GM12878 (cell line): Measurements from ENCODE around the gene NLGN4X. TPM values are rescaled to one million over a fixed set of nuclear protein-coding genes. Genes with fewer than 3 reads are reported as not detected.

Experiments used
- ATAC-seq: fragments of 200-7000 bp; cut with Tn5 transposase; 3 replicates; pipeline ENCODE4 v1.9.1; 2020; ENCODE audit warnings: mild to moderate bottlenecking, moderate library complexity
- BruUV-seq: library from RNA; stranded (reverse); fragments of 400-500 nt; replicated peaks from 2 replicates; lab custom pipeline; 2021; lab: Mats Ljungman, UMichigan
- CTCF ChIA-PET: fragments of 300-600 bp; sonication (Branson Sonifier 250); formaldehyde crosslinking; extraction: SDS; loops from one replicate; lab custom pipeline; 2021; ENCODE audit warnings: inconsistent platforms; lab: Yijun Ruan, JAX
- POLR2A ChIA-PET: fragments of 350-600 bp; formaldehyde crosslinking; extraction: SDS; loops from one replicate; lab custom pipeline; 2021; ENCODE audit warnings: inconsistent platforms; lab: Charles Lee
- RAD21 ChIA-PET: fragments of 300-600 bp; sonication (Branson Sonifier 250); formaldehyde crosslinking; loops from one replicate; lab custom pipeline; 2023; ENCODE audit warnings: antibody characterized with exemption; ENCODE audit not compliant: unreplicated experiment; lab: Charles Lee
- SMC1A ChIA-PET: fragments of 300-600 bp; sonication (Branson Sonifier 250); formaldehyde crosslinking; loops from one replicate; lab custom pipeline; 2023; ENCODE audit not compliant: unreplicated experiment, uncharacterized antibody; lab: Charles Lee
- DNase-seq: peaks from one replicate; pipeline ENCODE4 v3.0.0-alpha.2; 2011; ENCODE audit warnings: low read depth, low spot score
- FAIRE-seq: peaks from 3 replicates; lab custom pipeline; 2011; peaks lifted over from hg19 to GRCh38; lab: Jason Lieb, UNC
- H2AFZ ChIP-seq: 2 replicates; pipeline ENCODE4 v1.6.0; 2011; ENCODE audit warnings: low read depth, low read length, control low read depth; ENCODE audit not compliant: control insufficient read depth
- H3K27ac ChIP-seq: 2 replicates; pipeline ENCODE4 v1.5.1; 2011; ENCODE audit warnings: control low read depth; ENCODE audit not compliant: control insufficient read depth, insufficient read depth
- H3K27me3 ChIP-seq, 2 experiments: replicated peaks in 1 of 2; 2 replicates each; pipeline versions ENCODE4 v1.6.0 to v1.6.1; 2011; ENCODE audit warnings: low read length in 1 of 2; ENCODE audit not compliant: control insufficient read depth in 2 of 2, insufficient read depth in 2 of 2
- H3K36me3 ChIP-seq, 2 experiments: 2 replicates each; pipeline ENCODE4 v1.5.1; 2011; ENCODE audit warnings: low read length in 1 of 2; ENCODE audit not compliant: control insufficient read depth in 2 of 2, insufficient read depth in 2 of 2
- H3K4me1 ChIP-seq: 2 replicates; pipeline ENCODE4 v1.6.1; 2011; ENCODE audit warnings: mild to moderate bottlenecking, low read length, moderate library complexity, mixed read lengths; ENCODE audit not compliant: control insufficient read depth, insufficient read depth
- H3K4me2 ChIP-seq: 2 replicates; pipeline ENCODE4 v1.6.0; 2011; ENCODE audit warnings: control low read depth; ENCODE audit not compliant: control insufficient read depth, insufficient read depth
- H3K4me3 ChIP-seq: fragments of 200-600 bp; sonication (generic); 2 replicates; pipeline ENCODE4 v1.5.1; 2016
- H3K79me2 ChIP-seq: 2 replicates; pipeline ENCODE4 v1.6.0; 2011; ENCODE audit warnings: low read length; ENCODE audit not compliant: control insufficient read depth, insufficient read depth
- H3K9ac ChIP-seq: 2 replicates; pipeline ENCODE4 v1.8.0; 2011; ENCODE audit warnings: low read length, control low read depth, mixed read lengths; ENCODE audit not compliant: control insufficient read depth, insufficient read depth
- H3K9me3 ChIP-seq: replicated peaks from 3 replicates; pipeline ENCODE4 v1.5.1; 2011; ENCODE audit warnings: mild to moderate bottlenecking, low read length; ENCODE audit not compliant: control insufficient read depth, insufficient read depth
- H4K20me1 ChIP-seq: 2 replicates; pipeline ENCODE4 v1.6.0; 2011; ENCODE audit not compliant: control insufficient read depth, insufficient read depth
- BHLHE40 ChIP-seq, 2 experiments: fragments of 450-650 bp in 1 of 2; IDR thresholded peaks; 2 replicates each; pipeline ENCODE4 v1.6.1; 2011 to 2017; ENCODE audit warnings: low read depth in 2 of 2, borderline replicate concordance in 1 of 2, improper control_type of control experiment in 1 of 2, low read length in 1 of 2, mild to moderate bottlenecking in 1 of 2
- CEBPB ChIP-seq, 2 experiments: fragments of 150-350 bp in 1 of 2; IDR thresholded peaks; 2 replicates each; pipeline ENCODE4 v1.6.1; 2012 to 2014; ENCODE audit warnings: low read depth in 2 of 2, low read length in 2 of 2, borderline replicate concordance in 1 of 2, inconsistent platforms in 1 of 2
- IKZF2 ChIP-seq, 2 experiments: fragments of 450-650 bp; IDR thresholded peaks; 2 replicates each; pipeline ENCODE4 v1.6.1; 2017; ENCODE audit warnings: mild to moderate bottlenecking in 2 of 2, moderate library complexity in 2 of 2
- JUNB ChIP-seq: IDR thresholded peaks from 2 replicates; pipeline ENCODE4 v1.6.1; 2016; ENCODE audit warnings: antibody characterized with exemption, mild to moderate bottlenecking
- MTA3 ChIP-seq: IDR thresholded peaks from 2 replicates; pipeline ENCODE4 v1.6.1; 2012; ENCODE audit warnings: low read length, inconsistent platforms, borderline replicate concordance
- NFYB ChIP-seq: IDR thresholded peaks from 2 replicates; pipeline ENCODE4 v1.6.1; 2011; ENCODE audit warnings: low read depth, mild to moderate bottlenecking, low read length, improper control_type of control experiment, moderate library complexity; ENCODE audit not compliant: insufficient read depth
- NRF1 ChIP-seq: conservative IDR thresholded peaks from 2 replicates; pipeline ENCODE4 v1.6.1; 2011; ENCODE audit warnings: mild to moderate bottlenecking, low read depth, low read length, improper control_type of control experiment
- RAD21 ChIP-seq: IDR thresholded peaks from 2 replicates; pipeline ENCODE4 v1.6.1; 2011; ENCODE audit warnings: mild to moderate bottlenecking, low read depth, low read length, moderate library complexity; ENCODE audit not compliant: insufficient read depth
- RB1 ChIP-seq: fragments of 450-650 bp; formaldehyde crosslinking; IDR thresholded peaks from 2 replicates; pipeline ENCODE4 v1.6.1; 2017; ENCODE audit warnings: mild to moderate bottlenecking, borderline replicate concordance
- SMAD5 ChIP-seq: IDR thresholded peaks from 2 replicates; pipeline ENCODE4 v1.6.1; 2016; ENCODE audit warnings: antibody characterized with exemption, low read depth
- SMC3 ChIP-seq: IDR thresholded peaks from 2 replicates; pipeline ENCODE4 v1.6.1; 2011; ENCODE audit warnings: low read length, improper control_type of control experiment, borderline replicate concordance
- TCF12 ChIP-seq: IDR thresholded peaks from 2 replicates; pipeline ENCODE4 v1.6.1; 2011; ENCODE audit warnings: low read depth, mild to moderate bottlenecking, low read length
- ZNF24 ChIP-seq: fragments of 450-650 bp; IDR thresholded peaks from 2 replicates; pipeline ENCODE4 v1.6.1; 2017; ENCODE audit warnings: antibody characterized with exemption, mild to moderate bottlenecking
- in situ Hi-C: fragments of 300-500 bp; cut with MboI; formaldehyde crosslinking; loops from 9 replicates; pipeline ENCODE4 v1.14.3; 2018; ENCODE audit warnings: mixed read lengths
- intact Hi-C: fragments of 100-400 bp; cut with micrococcal nuclease; formaldehyde crosslinking; loops from one replicate; pipeline ENCODE4 v1.14.2; 2022; ENCODE audit not compliant: unreplicated experiment
- polyA plus RNA-seq, 11 experiments: library from polyadenylated mRNA; depleted of rRNA in 4 of 11; unstranded in 6 of 11; stranded (reverse) in 5 of 11; fragments of >200 nt; fragmentation: Nextera tagmentation in 4 of 11; fragmentation: Illumina TruSeq in 1 of 11; extraction: Ambion mirVana in 4 of 11; extraction: Trizol in 1 of 11; gene quantifications; 1 replicate in 1 of 11; 2 replicates in 10 of 11; pipeline versions ENCODE4 v1.2.1 to v1.2.3, GENCODE V29; 2011 to 2016; ENCODE audit warnings: inconsistent platforms in 2 of 11, missing spikeins in 2 of 11, low read depth in 1 of 11
- total RNA-seq, 4 experiments: library from RNA; depleted of rRNA in 3 of 4; stranded (reverse); fragments of >200 nt in 3 of 4; fragmentation: Illumina TruSeq in 1 of 4; extraction: Trizol in 1 of 4; gene quantifications; 2 replicates each; pipeline versions ENCODE4 v1.2.1 to v1.2.3, GENCODE V29; 2013 to 2021
- TF ChIP-seq, protein P1 (sequence below): IDR thresholded peaks from 2 replicates; pipeline ENCODE4 v1.6.1; 2012; ENCODE audit warnings: low read depth, low read length, improper control_type of control experiment
- TF ChIP-seq, protein P2 (sequence below): IDR thresholded peaks from 2 replicates; pipeline ENCODE4 v1.6.1; 2011; ENCODE audit warnings: low read depth, mild to moderate bottlenecking, low read length, moderate library complexity, borderline replicate concordance; ENCODE audit errors: extremely low read depth
- TF ChIP-seq, protein P3 (sequence below): IDR thresholded peaks from 2 replicates; pipeline ENCODE4 v1.6.1; 2012; ENCODE audit warnings: low read depth, low read length, improper control_type of control experiment

NLGN4X gene
- total and polyA plus RNA-seq, 10 of the 15 experiments (the other 5 are each of a cell fraction or from before 2014, with no cell fraction given): 0.02 to 1.5 (median 0.09) TPM; not detected in 2

DNA sequence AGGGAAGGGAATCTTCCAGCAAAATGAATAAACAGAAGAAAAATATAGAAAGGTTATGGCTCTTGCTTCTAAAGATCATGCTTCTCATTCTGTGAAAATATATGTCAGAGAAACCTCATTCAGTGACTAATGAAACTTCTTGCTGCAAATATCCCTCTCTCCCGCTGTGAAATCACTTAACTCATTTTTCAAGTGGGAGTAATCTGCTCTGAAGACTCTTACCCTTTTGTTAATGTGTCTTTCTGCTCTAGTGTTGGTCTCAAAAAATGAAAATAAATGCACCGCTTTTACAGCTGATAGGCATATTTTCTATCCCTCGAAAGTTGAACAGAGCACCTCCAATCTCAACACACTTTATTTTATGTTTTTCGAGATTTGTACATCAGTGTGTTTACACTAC is 252.3 kb downstream of the NLGN4X start (continued):
- TF ChIP-seq, protein P1, sequence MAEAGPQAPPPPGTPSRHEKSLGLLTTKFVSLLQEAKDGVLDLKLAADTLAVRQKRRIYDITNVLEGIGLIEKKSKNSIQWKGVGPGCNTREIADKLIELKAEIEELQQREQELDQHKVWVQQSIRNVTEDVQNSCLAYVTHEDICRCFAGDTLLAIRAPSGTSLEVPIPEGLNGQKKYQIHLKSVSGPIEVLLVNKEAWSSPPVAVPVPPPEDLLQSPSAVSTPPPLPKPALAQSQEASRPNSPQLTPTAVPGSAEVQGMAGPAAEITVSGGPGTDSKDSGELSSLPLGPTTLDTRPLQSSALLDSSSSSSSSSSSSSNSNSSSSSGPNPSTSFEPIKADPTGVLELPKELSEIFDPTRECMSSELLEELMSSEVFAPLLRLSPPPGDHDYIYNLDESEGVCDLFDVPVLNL: no peak
- no peak for TF ChIP-seq SMC3
- TF ChIP-seq SMAD5: no peak

DNA sequence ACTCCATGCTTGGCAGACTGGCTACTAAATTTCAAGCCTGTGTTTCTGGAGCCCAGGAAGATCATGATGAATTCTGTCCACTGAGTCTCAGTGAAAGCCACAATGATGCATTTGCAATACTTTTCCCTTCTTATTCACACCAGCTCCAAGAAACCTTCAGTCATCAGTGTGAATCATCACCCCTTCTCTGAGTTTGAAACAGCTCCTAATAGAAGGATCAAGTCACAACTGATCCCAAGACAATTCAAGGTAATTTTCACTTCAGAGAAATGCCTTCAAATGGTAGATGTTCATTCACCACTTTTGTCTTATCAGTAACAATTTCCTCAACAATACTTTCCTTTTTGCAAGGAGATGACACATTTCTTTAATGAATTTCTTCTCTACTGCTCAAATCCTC is 257.4 kb downstream of the NLGN4X start:
- POLR2A ChIA-PET: no interaction called here
- Histone ChIP-seq H3K9ac (no peak overlapping the region), H3K4me1 (no peaks in the 10 kb centered on the region), H3K4me3 (no peak overlapping the region), H3K36me3 (no peaks in the 10 kb centered on the region), H3K27me3 (no peaks in the 10 kb centered on the region), H2AFZ (no peak overlapping the region)
- no peak for ATAC-seq
- no peak for FAIRE-seq
- in situ Hi-C loops (no loop called here), intact Hi-C loops (no loop called here)
- DNase-seq: no peak
- SMC1A ChIA-PET: no interaction called here
- CTCF ChIA-PET: no interaction called here
- no peak for TF ChIP-seq JUNB
- TF ChIP-seq MTA3: no peak
- no peak for TF ChIP-seq CEBPB (IDR thresholded peaks at IDR 0.05; ENCODE audit: borderline replicate concordance in 1 of 2, low read depth in 2 of 2, low read length in 2 of 2)
- TF ChIP-seq, protein P2, sequence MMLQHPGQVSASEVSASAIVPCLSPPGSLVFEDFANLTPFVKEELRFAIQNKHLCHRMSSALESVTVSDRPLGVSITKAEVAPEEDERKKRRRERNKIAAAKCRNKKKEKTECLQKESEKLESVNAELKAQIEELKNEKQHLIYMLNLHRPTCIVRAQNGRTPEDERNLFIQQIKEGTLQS: no peak
- TF ChIP-seq, protein P3, sequence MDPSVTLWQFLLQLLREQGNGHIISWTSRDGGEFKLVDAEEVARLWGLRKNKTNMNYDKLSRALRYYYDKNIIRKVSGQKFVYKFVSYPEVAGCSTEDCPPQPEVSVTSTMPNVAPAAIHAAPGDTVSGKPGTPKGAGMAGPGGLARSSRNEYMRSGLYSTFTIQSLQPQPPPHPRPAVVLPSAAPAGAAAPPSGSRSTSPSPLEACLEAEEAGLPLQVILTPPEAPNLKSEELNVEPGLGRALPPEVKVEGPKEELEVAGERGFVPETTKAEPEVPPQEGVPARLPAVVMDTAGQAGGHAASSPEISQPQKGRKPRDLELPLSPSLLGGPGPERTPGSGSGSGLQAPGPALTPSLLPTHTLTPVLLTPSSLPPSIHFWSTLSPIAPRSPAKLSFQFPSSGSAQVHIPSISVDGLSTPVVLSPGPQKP: no peak
- TF ChIP-seq TCF12: no peak
- TF ChIP-seq IKZF2 (IDR thresholded peaks at IDR 0.05): no peak
- TF ChIP-seq NRF1: no peak
- TF ChIP-seq RAD21: no peak
- no peak for TF ChIP-seq NFYB
- no peak for TF ChIP-seq BHLHE40 (IDR thresholded peaks at IDR 0.05; ENCODE audit: borderline replicate concordance in 1 of 2, low read depth in 2 of 2, low read length in 1 of 2)
- TF ChIP-seq ZNF24: no peak
- TF ChIP-seq RB1: no peak
- TF ChIP-seq, all 136 proteins: peak for 0
- no peaks in the 10 kb centered on the region for H4K20me1 ChIP-seq
- no peak overlapping the region for H3K4me2 ChIP-seq
- no TSS peak for BruUV-seq
- no peak overlapping the region for H3K27ac ChIP-seq
- no peaks in the 10 kb centered on the region for H3K9me3 ChIP-seq
- no peaks in the 10 kb centered on the region for H3K79me2 ChIP-seq
- RAD21 ChIA-PET: no interaction called here
